Stimulated activated CD8-positive, alpha-beta memory T cell treated with anti-CD3 and anti-CD28 coated beads, Interleukin-12 subunit alpha, Interleukin-12 subunit beta, amount 100 ng/mL, for 4 hours (primary cell): Measurements from ENCODE around the gene WBP4.
"Not testable (repeated sequence)": the region's sequence is repeated elsewhere in the genome, so short reads cannot be mapped to it uniquely, and the experiment has no call there.

Source experiments
- DNase-seq: peaks from one replicate; pipeline ENCODE4 v3.0.0-alpha.2; 2020; ENCODE audit warnings: low read depth

Gene WBP4

GRCh38 chr13:41079725-41080124 lies 18.4 kb downstream of the WBP4 start:
- DNase-seq = no peak

GRCh38 chr13:41085961-41086585 lies 24.8 kb downstream of the WBP4 start:
- DNase-seq = no peak

- DNase-seq = not testable (repeated sequence)
Observed at GRCh38 chr13:41095681-41096080, 34.4 kb downstream of the WBP4 start.

DNA sequence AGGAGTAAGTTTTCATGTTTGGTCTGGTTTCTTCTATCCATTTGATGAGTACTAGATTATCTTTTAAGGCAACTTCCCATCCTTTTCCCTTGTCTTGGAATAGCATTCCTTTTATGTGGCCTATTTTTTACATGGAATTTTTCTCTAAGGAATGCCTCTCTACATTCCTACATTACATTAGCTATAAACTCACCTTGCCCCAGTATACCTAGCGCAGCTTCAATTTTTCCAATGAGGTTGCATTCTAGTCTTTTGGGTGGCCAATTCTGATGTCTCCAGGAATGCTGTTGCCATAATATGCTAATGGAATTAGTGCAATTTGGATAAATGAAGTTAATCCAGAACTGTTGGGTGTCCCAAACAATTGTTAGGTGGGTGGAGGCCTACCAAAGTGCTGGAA lies 37.5 kb downstream of the WBP4 start:
- DNase-seq = no peak

GRCh38 chr13:41099986-41100385 lies 38.7 kb downstream of the WBP4 start:
- DNase-seq = no peak

DNA sequence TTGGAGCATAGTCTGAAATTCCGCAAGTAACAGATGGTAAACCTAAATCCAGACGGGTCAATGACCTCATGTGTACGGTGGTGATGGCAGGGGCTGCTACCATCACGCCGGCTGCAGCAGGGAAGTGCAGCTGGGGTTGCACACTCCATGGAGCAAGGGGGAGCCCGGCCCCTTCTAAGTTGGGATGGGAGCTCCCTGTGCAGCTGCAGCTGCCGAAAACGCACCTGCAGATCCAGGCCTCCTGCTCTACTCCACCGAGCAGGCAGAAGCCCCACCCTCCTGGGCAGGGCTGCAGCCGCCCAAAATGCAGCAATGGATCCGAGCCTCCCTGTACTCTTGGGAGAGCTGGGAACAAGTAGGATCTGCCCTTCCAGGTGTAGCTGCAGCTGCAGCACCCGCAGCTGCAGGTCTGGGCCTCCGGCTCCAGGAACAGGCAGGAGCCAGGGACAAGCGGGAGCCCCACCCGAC lies 45.8 kb downstream of the WBP4 start:
- DNase-seq = no peak

DNA sequence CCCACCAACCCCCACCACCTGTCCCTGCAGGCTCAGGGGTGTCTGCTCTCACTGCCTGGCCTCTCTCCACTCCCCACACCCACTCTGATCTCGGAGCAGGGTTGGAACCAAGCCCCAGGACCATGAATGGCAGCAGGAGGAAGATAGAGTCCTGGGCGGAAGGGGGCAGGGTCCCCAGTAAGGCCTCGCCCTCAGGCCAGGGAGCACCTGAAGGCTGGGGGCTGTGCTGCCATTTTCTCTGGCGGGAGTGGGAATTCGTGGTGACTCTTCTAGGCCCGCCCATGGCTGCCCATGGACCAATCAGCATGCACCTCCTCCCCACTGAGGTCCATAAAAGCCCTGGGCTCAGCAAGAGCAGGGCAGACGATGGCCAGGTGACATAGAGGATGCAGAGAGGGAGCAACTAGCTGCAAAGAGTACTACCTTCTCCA lies 46.3 kb downstream of the WBP4 start:
- no peak for DNase-seq

GRCh38 chr13:41111454-41111853 lies 50.1 kb downstream of the WBP4 start:
- no peak for DNase-seq

DNA sequence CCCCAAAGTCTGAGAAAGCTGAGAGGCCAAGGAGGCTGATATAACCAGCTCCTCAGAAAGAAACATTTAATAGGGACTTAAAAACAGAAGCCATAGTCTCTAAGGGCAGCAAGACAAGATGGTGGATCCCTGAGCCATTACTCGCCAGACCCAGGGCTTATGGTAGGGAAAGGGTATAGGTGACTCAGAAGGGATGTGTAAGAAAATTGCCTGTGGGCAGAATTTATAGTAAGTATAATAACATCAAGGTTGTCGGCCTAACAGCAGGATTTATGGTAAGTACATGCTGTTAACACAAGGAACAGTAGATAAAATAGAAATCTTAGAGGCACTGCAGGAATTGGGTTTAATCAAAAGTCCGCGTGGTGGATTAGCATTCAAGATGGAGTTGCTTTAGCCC lies 56.6 kb downstream of the WBP4 start:
- DNase-seq = no peak

DNA sequence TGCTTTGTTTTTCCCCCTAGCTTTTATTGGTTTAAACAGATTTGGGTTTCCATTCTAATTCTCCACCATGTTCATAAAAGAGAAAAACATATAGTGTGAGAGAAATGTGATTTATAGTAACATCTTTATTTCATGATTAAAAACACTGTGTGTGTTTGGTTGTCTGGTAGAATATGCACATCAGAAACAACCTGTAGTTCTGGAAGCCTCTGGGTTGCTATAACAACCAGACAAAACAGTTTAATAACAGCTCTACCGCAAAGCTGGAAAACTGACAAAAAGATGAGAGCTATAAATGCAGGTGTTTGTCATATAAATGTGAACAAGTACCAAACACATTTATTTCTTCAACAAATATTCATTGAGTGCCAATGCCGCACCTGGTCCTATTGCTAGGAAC lies 61.5 kb downstream of the WBP4 start:
- DNase-seq = no peak

DNA sequence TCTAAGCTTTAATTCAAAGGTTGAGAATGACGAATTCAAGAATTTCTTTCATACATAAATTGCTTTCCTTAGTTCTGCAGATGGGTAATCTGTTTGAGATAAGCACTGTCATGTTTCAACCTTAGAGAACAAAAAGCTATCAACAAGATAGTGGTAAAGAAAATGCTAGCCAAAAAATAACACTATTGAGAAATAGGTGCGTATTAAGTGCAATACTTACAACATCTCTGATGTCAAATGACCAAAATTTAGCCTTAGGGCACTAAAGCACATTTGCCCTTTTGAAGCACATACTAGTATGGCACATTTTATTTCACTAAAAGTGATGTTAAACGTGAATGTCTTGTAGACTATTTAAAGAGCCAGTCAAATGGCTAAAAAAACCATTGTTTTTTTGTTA lies 66.4 kb downstream of the WBP4 start:
- DNase-seq = no peak

DNA sequence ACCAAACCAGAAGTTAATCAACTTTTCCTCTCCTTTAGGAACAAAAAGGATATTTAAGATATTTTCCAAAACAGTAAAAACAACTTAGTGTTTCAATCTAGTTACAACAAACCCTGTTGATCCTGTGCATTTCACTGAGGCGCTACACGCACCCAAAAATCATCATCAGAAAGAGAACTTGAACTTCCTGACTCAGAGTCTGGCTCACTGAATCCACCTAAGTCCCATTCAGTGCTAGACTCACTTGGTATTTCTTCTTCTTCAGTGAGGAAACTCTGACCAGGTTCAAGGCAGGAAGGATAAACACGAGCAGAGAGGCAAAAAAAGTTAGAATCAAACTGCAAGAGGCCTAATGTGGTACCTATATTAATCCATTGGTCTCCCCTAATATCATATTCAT lies 69.0 kb downstream of the WBP4 start:
- DNase-seq = no peak

- DNase-seq = not testable (repeated sequence)
Observed at GRCh38 chr13:41131189-41131588, 69.9 kb downstream of the WBP4 start.

DNA sequence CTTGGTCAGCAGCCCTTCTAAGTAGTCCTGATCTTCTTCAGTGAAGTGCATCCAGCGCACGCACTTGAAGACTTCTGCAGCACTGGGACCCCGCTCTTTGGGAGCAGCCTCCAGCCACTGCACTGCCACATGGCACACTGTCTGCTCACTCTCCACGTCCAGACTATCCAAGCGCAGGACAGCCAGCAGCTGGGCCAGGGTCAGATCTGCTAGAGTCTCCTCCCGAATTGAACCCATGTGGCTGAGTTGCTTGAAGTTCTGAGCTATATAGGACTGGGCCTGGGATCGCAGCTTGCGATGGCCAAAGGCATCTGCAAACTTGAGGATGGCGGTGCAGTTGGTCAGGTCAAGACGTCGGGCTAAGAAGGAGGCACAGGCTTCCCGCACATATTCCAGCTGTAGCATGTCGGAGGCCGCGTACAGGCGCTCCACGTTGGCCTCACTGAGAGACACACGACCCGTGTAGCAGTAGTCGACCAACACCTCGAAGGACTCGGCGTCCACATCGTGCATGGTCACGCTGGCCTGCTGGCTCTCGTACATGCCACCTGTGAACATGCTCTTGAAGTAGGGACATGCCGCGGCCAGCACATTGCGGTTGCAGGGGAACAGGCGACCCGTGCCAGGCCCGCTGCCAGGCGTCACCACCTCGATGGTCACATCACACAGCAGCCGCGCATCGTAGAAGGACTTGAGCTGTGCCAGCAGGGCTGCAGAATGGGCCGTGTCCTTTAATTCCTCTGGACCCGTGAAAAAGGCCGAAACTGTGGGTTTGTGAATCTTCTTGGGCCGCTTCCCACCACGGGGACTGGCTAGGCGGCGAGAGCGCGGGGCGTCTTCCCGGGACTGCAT lies 70.6 kb downstream of the WBP4 start:
- not testable (repeated sequence) for DNase-seq

DNA sequence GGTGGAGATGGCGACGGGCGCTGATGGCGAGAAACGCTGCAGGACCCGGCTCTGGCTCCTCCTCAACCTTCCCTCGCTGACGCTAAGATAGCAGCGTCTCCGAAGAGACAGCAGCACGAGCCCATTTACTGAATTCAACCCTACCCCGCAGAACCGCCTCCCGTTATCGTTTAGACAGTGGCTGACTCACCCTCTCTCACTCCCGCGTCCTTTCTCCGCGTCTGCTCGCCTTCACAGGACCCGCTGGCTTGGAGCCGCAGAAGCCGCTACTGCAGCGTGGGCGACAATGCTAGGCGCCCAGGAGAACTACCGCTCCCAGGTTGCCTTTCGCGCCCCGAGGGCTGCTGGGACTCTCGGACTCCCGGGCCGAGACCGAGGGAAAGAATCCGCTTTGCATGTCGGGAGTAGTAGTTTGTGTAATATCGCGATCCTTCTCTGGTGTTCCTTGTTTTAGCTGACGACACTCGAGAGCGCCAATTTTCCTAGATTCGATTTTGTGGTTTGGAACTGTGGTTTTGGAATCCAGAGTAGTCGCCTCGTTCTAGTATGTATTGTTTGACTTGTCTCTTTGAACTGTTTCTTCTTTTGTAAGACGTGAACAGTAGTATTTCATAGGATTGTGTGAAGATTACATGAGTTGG lies 71.3 kb downstream of the WBP4 start, which contains the start of gene KBTBD6:
Gene KBTBD6 (minus strand): TSS at position 291 of the 641 bp plus-strand sequence. CDS start 291 bp downstream, outside the sequence.
- peak; percentile 92 for DNase-seq
